GM13976 (cell line): ENCODE data around the gene DYNLT1.

ENCODE experiments used
- DNase-seq: peaks from one replicate; pipeline ENCODE4 v3.0.0; 2012; ENCODE audit warnings: low spot score
- CTCF ChIP-seq: IDR thresholded peaks from 2 replicates; pipeline ENCODE4 v1.5.1; 2012; ENCODE audit warnings: borderline replicate concordance, mild to moderate bottlenecking; ENCODE audit not compliant: insufficient read depth; ENCODE audit errors: extremely low read depth, missing control alignments, control extremely low read depth
- in situ Hi-C: fragments of 300-500 bp; cut with MboI; formaldehyde crosslinking; loops from one replicate; pipeline ENCODE4 v1.12.0; 2022; ENCODE audit warnings: low sequenced_read_pairs, mixed read lengths, inconsistent platforms; ENCODE audit not compliant: unreplicated experiment

DYNLT1 gene

GRCh38 chr6:158647501-158647900, 3.0 kb upstream of the DYNLT1 start:
- DNase-seq, result no peak
- no peak for TF ChIP-seq CTCF
- in situ Hi-C loops, result no loop called here

GRCh38 chr6:158646023-158646910, 1.7 kb upstream of the DYNLT1 start:
- in situ Hi-C loops, result no loop called here
- DNase-seq, result no peak
- TF ChIP-seq CTCF, result no peak

GRCh38 chr6:158645064-158646022, 800 bp upstream of the DYNLT1 start:
- TF ChIP-seq CTCF, result no peak

GRCh38 chr6:158643836-158644230, 710 bp downstream of the DYNLT1 start:
- no peak for TF ChIP-seq CTCF
- DNase-seq, result no peak
- in situ Hi-C loops, result no loop called here

More at GRCh38 chr6:158645064-158646022, 800 bp upstream of the DYNLT1 start:
- no peak for DNase-seq
- in situ Hi-C loops, result no loop called here

GRCh38 chr6:158642097-158642601, 2.4 kb downstream of the DYNLT1 start:
- in situ Hi-C loops, result no loop called here
- no peak for DNase-seq
- TF ChIP-seq CTCF, result no peak

- in situ Hi-C loops, result no loop called here
- no peak for TF ChIP-seq CTCF
- DNase-seq, result no peak
Observed at GRCh38 chr6:158640519-158640918, 4.0 kb downstream of the DYNLT1 start.
